H9 (cell line): ENCODE results near the gene CTNS. TPM values are rescaled to one million over a fixed set of nuclear protein-coding genes. Genes with fewer than 3 reads are reported as not detected.

ENCODE experiments used
- DNase-seq: peaks from one replicate; pipeline ENCODE4 v3.0.0-alpha.2; 2017
- H2AFZ ChIP-seq: one replicate; pipeline ENCODE4 v1.6.1; 2013; ENCODE audit warnings: mild to moderate bottlenecking, low read length, control low read depth, moderate library complexity
- H2AK5ac ChIP-seq: 2 replicates; pipeline ENCODE4 v1.6.1; 2013; ENCODE audit warnings: low read length, control low read depth, mixed read lengths; ENCODE audit not compliant: insufficient read length
- H2BK120ac ChIP-seq: one replicate; pipeline ENCODE4 v1.6.1; 2013; ENCODE audit warnings: low read depth, mild to moderate bottlenecking, low read length, control low read depth, inconsistent platforms; ENCODE audit not compliant: poor library complexity, severe bottlenecking
- H2BK12ac ChIP-seq: 2 replicates; pipeline ENCODE4 v1.6.1; 2013; ENCODE audit warnings: low read length, control low read depth, mixed read lengths, low read depth; ENCODE audit not compliant: insufficient read length
- H2BK15ac ChIP-seq: 2 replicates; pipeline ENCODE4 v1.6.1; 2013; ENCODE audit warnings: low read depth, low read length, control low read depth
- H2BK20ac ChIP-seq: one replicate; pipeline ENCODE4 v1.6.1; 2013; ENCODE audit warnings: low read depth, mild to moderate bottlenecking, low read length, control low read depth, inconsistent platforms; ENCODE audit not compliant: poor library complexity, severe bottlenecking
- H2BK5ac ChIP-seq: 2 replicates; pipeline ENCODE4 v1.6.1; 2013; ENCODE audit warnings: low read length, control low read depth, mixed read lengths; ENCODE audit not compliant: insufficient read length
- H3K14ac ChIP-seq: 2 replicates; pipeline ENCODE4 v1.6.1; 2013; ENCODE audit warnings: low read length, control low read depth; ENCODE audit not compliant: insufficient read depth
- H3K18ac ChIP-seq: 2 replicates; pipeline ENCODE4 v1.6.1; 2013; ENCODE audit warnings: low read depth, mild to moderate bottlenecking, mixed read lengths, low read length, control low read depth; ENCODE audit not compliant: insufficient read length
- H3K23ac ChIP-seq: 2 replicates; pipeline ENCODE4 v1.6.1; 2013; ENCODE audit warnings: low read length, control low read depth, mixed read lengths, low read depth; ENCODE audit not compliant: insufficient read length
- H3K23me2 ChIP-seq: 2 replicates; pipeline ENCODE4 v1.6.1; 2013; ENCODE audit warnings: low read depth, mild to moderate bottlenecking, mixed read lengths, low read length, control low read depth; ENCODE audit not compliant: insufficient read length, poor library complexity, severe bottlenecking
- H3K27ac ChIP-seq: 2 replicates; pipeline ENCODE4 v1.5.1; 2013; ENCODE audit warnings: low read length, control low read depth, mixed read lengths, low read depth; ENCODE audit not compliant: insufficient read length
- H3K27me3 ChIP-seq: 2 replicates; pipeline ENCODE4 v1.6.1; 2013; ENCODE audit warnings: low read length, control low read depth, inconsistent platforms; ENCODE audit not compliant: insufficient read depth
- H3K4ac ChIP-seq: 2 replicates; pipeline ENCODE4 v1.6.1; 2013; ENCODE audit warnings: low read depth, mild to moderate bottlenecking, control low read depth, inconsistent platforms, low read length, moderate library complexity
- H3K4me1 ChIP-seq: 2 replicates; pipeline ENCODE4 v1.6.1; 2013; ENCODE audit warnings: low read length, control low read depth, inconsistent platforms; ENCODE audit not compliant: insufficient read depth
- H3K4me2 ChIP-seq: 2 replicates; pipeline ENCODE4 v1.6.1; 2013; ENCODE audit warnings: low read length, control low read depth, mixed read lengths; ENCODE audit not compliant: insufficient read length, insufficient read depth
- H3K56ac ChIP-seq: 2 replicates; pipeline ENCODE4 v1.6.1; 2013; ENCODE audit warnings: low read depth, mild to moderate bottlenecking, mixed read lengths, low read length, control low read depth; ENCODE audit not compliant: insufficient read length
- H3K79me1 ChIP-seq: 2 replicates; pipeline ENCODE4 v1.6.1; 2013; ENCODE audit warnings: low read depth, mild to moderate bottlenecking, moderate library complexity, low read length, control low read depth, inconsistent platforms; ENCODE audit not compliant: insufficient read depth, poor library complexity, severe bottlenecking
- H3K79me2 ChIP-seq: 2 replicates; pipeline ENCODE4 v1.6.1; 2013; ENCODE audit warnings: low read length, control low read depth, inconsistent platforms; ENCODE audit not compliant: insufficient read depth
- H3K9ac ChIP-seq: 2 replicates; pipeline ENCODE4 v1.6.1; 2013; ENCODE audit warnings: low read length, control low read depth, mixed read lengths; ENCODE audit not compliant: insufficient read length; ENCODE audit errors: extremely low read depth
- H3K9me3 ChIP-seq: one replicate; pipeline ENCODE4 v1.6.1; 2013; ENCODE audit warnings: low read depth, low read length, inconsistent platforms; ENCODE audit not compliant: control insufficient read depth
- H3T11ph ChIP-seq: one replicate; pipeline ENCODE4 v1.6.1; 2013; ENCODE audit warnings: mild to moderate bottlenecking, low read length, control low read depth, inconsistent platforms
- H4K20me1 ChIP-seq: one replicate; pipeline ENCODE4 v1.6.1; 2013; ENCODE audit not compliant: control insufficient read depth, insufficient read length, insufficient read depth
- H4K5ac ChIP-seq: 2 replicates; pipeline ENCODE4 v1.6.1; 2013; ENCODE audit warnings: low read depth, mild to moderate bottlenecking, mixed read lengths, low read length, control low read depth; ENCODE audit not compliant: insufficient read length
- H4K8ac ChIP-seq: replicated peaks from 2 replicates; pipeline ENCODE4 v1.6.1; 2013; ENCODE audit warnings: low read length, control low read depth, mixed read lengths, low read depth; ENCODE audit not compliant: insufficient read length
- H4K91ac ChIP-seq: 2 replicates; pipeline ENCODE4 v1.6.1; 2013; ENCODE audit warnings: low read depth, mild to moderate bottlenecking, moderate library complexity, mixed read lengths, low read length, control low read depth; ENCODE audit not compliant: insufficient read length
- H3K27ac Mint-ChIP-seq, 3 experiments: 2 replicates in 2 of 3; 3 replicates in 1 of 3; pipeline ENCODE4 v1.8.0; 2020 to 2021; ENCODE audit warnings: mixed read lengths in 3 of 3, mild to moderate bottlenecking in 1 of 3, moderate library complexity in 1 of 3
- H3K27me3 Mint-ChIP-seq: 2 replicates; pipeline ENCODE4 v1.8.0; 2021; ENCODE audit warnings: low read depth, mild to moderate bottlenecking, moderate library complexity, mixed read lengths
- H3K36me3 Mint-ChIP-seq, 3 experiments: 2 replicates in 2 of 3; 3 replicates in 1 of 3; pipeline ENCODE4 v1.8.0; 2020 to 2021; ENCODE audit warnings: low read depth in 3 of 3, mixed read lengths in 3 of 3; ENCODE audit not compliant: insufficient read depth in 1 of 3
- H3K4me1 Mint-ChIP-seq, 2 experiments: 2 replicates each; pipeline ENCODE4 v1.8.0; 2020; ENCODE audit warnings: mixed read lengths in 2 of 2
- H3K4me3 Mint-ChIP-seq, 2 experiments: 2 replicates in 1 of 2; 3 replicates in 1 of 2; pipeline ENCODE4 v1.8.0; 2020 to 2021; ENCODE audit warnings: mild to moderate bottlenecking in 2 of 2, mixed read lengths in 2 of 2, moderate library complexity in 1 of 2
- H3K9me3 Mint-ChIP-seq, 2 experiments: 2 replicates in 1 of 2; 3 replicates in 1 of 2; pipeline ENCODE4 v1.8.0; 2020; ENCODE audit warnings: mild to moderate bottlenecking in 2 of 2, mixed read lengths in 2 of 2, moderate library complexity in 1 of 2
- CTCF ChIP-seq: fragments of 200-600 bp; sonication (generic); conservative IDR thresholded peaks from 3 replicates; pipeline ENCODE4 v1.8.0; 2021; ENCODE audit warnings: antibody characterized with exemption, mild to moderate bottlenecking
- WGBS: extraction: QIAGEN DNeasy Blood & Tissue Kit; methylation state at CpG from one replicate; pipeline ENCODE4 v1.1.7; 2013; ENCODE audit warnings: missing lambda C conversion rate, low lambda C conversion rate, mixed read lengths; ENCODE audit not compliant: insufficient read length; ENCODE audit errors: extremely low coverage; 5-methylcytosine and 5-hydroxymethylcytosine counted together
- total RNA-seq: library from RNA; stranded (reverse); gene quantifications from 2 replicates; pipeline ENCODE4 v1.2.1, GENCODE V29; 2021

Gene CTNS
- total RNA-seq, 1 experiment from 2014 or later, result 12.8 TPM

GRCh38 chr17:3659541-3660111, 23.1 kb downstream of the CTNS start:
- Mint-ChIP-seq H3K9me3 (no peaks in the 10 kb centered on the region), H3K27ac (peak overlapping the region in 1 of 3 experiments; percentile 75; a peak in 3 of 7 replicates), H3K36me3 (peaks cover 7 to 35% (median 10%) of the 10 kb centered on the region in 3 experiments), H3K4me1 (peaks cover 8 to 12% of the 10 kb centered on the region in 2 experiments), H3K27me3 (no peaks in the 10 kb centered on the region), H3K4me3 (no peak overlapping the region)
- no peak for TF ChIP-seq CTCF
- Histone ChIP-seq H3K4ac (no peak overlapping the region), H3K23me2 (no peaks in the 10 kb centered on the region), H4K8ac (no peak overlapping the region), H2AK5ac (no peak overlapping the region), H2BK15ac (no peak overlapping the region), H3K79me1 (no peaks in the 10 kb centered on the region), H2BK12ac (no peak overlapping the region), H3K4me2 (no peak overlapping the region), H3K4me1 (no peaks in the 10 kb centered on the region), H3K14ac (peak overlapping the region; percentile 38; the same call in 1 of the 2 replicates), H4K20me1 (no peaks in the 10 kb centered on the region), H4K91ac (no peak overlapping the region), H3T11ph (no peak overlapping the region), H3K18ac (no peak overlapping the region), H2AFZ (no peak overlapping the region), H4K5ac (no peak overlapping the region), H2BK120ac (no peak overlapping the region), H3K9ac (no peak overlapping the region), H3K27ac (no peak overlapping the region), H2BK5ac (no peak overlapping the region), H3K79me2 (no peaks in the 10 kb centered on the region), H3K23ac (no peak overlapping the region), H3K56ac (no peak overlapping the region), H3K27me3 (no peaks in the 10 kb centered on the region), H3K9me3 (no peaks in the 10 kb centered on the region), H2BK20ac (no peak overlapping the region)
- DNase-seq, result peak; percentile 42
- WGBS, result no CpG with 5 or more reads among the region's 22 CpGs
